Measurements from ENCODE around the gene F8.
"Not testable (repeated sequence)": the region's sequence is repeated elsewhere in the genome, so short reads cannot be mapped to it uniquely, and the experiment has no call there.

F8 gene

GRCh38 chrX:154886789-154887221 lies 135.7 kb downstream of the F8 start:
- DNase-seq (ENCODE audit: insufficient read length, low spot score); FAIRE-seq: not testable (repeated sequence)

GRCh38 chrX:154886069-154886788 lies 136.3 kb downstream of the F8 start, which contains the start of gene F8A1:
Gene F8A1, plus strand, starts transcription at chrX:154886355. Its CDS starts 20 bp downstream, at chrX:154886375.
- FAIRE-seq: not testable (repeated sequence)

GRCh38 chrX:154885549-154885948 lies 137.0 kb downstream of the F8 start:
- not testable (repeated sequence) for FAIRE-seq; DNase-seq (ENCODE audit: insufficient read length, low spot score)

More at GRCh38 chrX:154886069-154886788, 136.3 kb downstream of the F8 start, which contains the start of gene F8A1:
- DNase-seq (ENCODE audit: insufficient read length, low spot score): not testable (repeated sequence)

- not testable (repeated sequence) for DNase-seq (ENCODE audit: insufficient read length, low spot score); FAIRE-seq
Observed at GRCh38 chrX:154885057-154885456, 137.5 kb downstream of the F8 start.

- not testable (repeated sequence) for FAIRE-seq; DNase-seq (ENCODE audit: insufficient read length, low spot score)
Observed at GRCh38 chrX:154884069-154884468, 138.5 kb downstream of the F8 start.

GRCh38 chrX:154873329-154873728 lies 149.2 kb downstream of the F8 start:
- no peak for FAIRE-seq
- DNase-seq (ENCODE audit: insufficient read length, low spot score): no peak

- not testable (repeated sequence) for FAIRE-seq; DNase-seq (ENCODE audit: insufficient read length, low spot score)
Observed at GRCh38 chrX:154868522-154868921, 154.0 kb downstream of the F8 start.

GRCh38 chrX:154855256-154855655 lies 167.3 kb downstream of the F8 start:
- no peak for DNase-seq (ENCODE audit: insufficient read length, low spot score)
- FAIRE-seq: no peak

- DNase-seq (ENCODE audit: insufficient read length, low spot score): no peak
- no peak for FAIRE-seq
Observed at GRCh38 chrX:154850957-154851611, 171.4 kb downstream of the F8 start.

- FAIRE-seq: no peak
- DNase-seq (ENCODE audit: insufficient read length, low spot score): peak; percentile 20
Observed at GRCh38 chrX:154840856-154841255, 181.7 kb downstream of the F8 start.

- DNase-seq (ENCODE audit: insufficient read length, low spot score) (no peak), FAIRE-seq (no peak)
Observed at GRCh38 chrX:154836163-154836562, 186.4 kb downstream of the F8 start.

GRCh38 chrX:154834562-154834961 lies 188.0 kb downstream of the F8 start, which contains the start of gene SMIM9:
Gene SMIM9, minus strand, starts transcription at chrX:154834662. Its CDS starts 3,806 bp downstream, at chrX:154830856.
- no peak for FAIRE-seq
- no peak for DNase-seq (ENCODE audit: insufficient read length, low spot score)

- DNase-seq (ENCODE audit: insufficient read length, low spot score) (no peak), FAIRE-seq (no peak)
Observed at GRCh38 chrX:154833746-154834274, 188.7 kb downstream of the F8 start.

GRCh38 chrX:154829926-154830442 lies 192.5 kb downstream of the F8 start:
- no peak for DNase-seq (ENCODE audit: insufficient read length, low spot score)
- no peak for FAIRE-seq

- no peak for DNase-seq (ENCODE audit: insufficient read length, low spot score)
- FAIRE-seq: no peak
Observed at GRCh38 chrX:154829134-154829533, 193.4 kb downstream of the F8 start.

- FAIRE-seq (no peak), DNase-seq (ENCODE audit: insufficient read length, low spot score) (no peak)
Observed at GRCh38 chrX:154828016-154828408, 194.5 kb downstream of the F8 start.

GRCh38 chrX:154827194-154828015 lies 195.1 kb downstream of the F8 start:
- FAIRE-seq: no peak

GRCh38 chrX:154825586-154825985 lies 196.9 kb downstream of the F8 start:
- FAIRE-seq; DNase-seq (ENCODE audit: insufficient read length, low spot score): not testable (repeated sequence)

More at GRCh38 chrX:154827194-154828015, 195.1 kb downstream of the F8 start:
- DNase-seq (ENCODE audit: insufficient read length, low spot score): no peak

- DNase-seq (ENCODE audit: insufficient read length, low spot score): no peak
- FAIRE-seq: no peak
Observed at GRCh38 chrX:154824638-154825037, 197.9 kb downstream of the F8 start.

- FAIRE-seq (no peak), DNase-seq (ENCODE audit: insufficient read length, low spot score) (no peak)
Observed at GRCh38 chrX:154822029-154822428, 200.5 kb downstream of the F8 start.

Measured in HTR-8/SVneo (cell line).